GM12874 (cell line): Measurements from ENCODE around the gene HRAS.

ENCODE experiments used
- TF ChIP-seq, protein P1 (sequence below): IDR thresholded peaks from 2 replicates; pipeline ENCODE4 v1.5.1; 2011; ENCODE audit warnings: low read depth, mild to moderate bottlenecking, control low read depth, low read length, moderate library complexity; ENCODE audit not compliant: insufficient read depth

The HRAS gene

DNA sequence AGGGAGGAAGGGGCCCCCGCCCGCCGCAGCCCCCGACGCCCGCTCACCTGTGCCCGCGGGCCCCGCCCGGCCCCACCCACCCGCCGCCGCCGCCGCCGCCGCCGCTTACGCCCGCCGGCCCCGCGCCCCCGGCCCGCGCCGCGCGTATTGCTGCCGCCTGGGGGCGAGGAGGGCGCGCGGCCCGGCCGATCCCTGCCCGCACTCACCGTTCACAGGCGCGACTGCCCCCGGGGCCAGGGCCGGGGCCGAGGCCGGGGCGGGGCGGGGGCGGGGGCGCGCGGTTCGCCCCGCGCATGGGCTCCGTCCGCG, 212 bp downstream of the HRAS start:
- TF ChIP-seq, protein P1, sequence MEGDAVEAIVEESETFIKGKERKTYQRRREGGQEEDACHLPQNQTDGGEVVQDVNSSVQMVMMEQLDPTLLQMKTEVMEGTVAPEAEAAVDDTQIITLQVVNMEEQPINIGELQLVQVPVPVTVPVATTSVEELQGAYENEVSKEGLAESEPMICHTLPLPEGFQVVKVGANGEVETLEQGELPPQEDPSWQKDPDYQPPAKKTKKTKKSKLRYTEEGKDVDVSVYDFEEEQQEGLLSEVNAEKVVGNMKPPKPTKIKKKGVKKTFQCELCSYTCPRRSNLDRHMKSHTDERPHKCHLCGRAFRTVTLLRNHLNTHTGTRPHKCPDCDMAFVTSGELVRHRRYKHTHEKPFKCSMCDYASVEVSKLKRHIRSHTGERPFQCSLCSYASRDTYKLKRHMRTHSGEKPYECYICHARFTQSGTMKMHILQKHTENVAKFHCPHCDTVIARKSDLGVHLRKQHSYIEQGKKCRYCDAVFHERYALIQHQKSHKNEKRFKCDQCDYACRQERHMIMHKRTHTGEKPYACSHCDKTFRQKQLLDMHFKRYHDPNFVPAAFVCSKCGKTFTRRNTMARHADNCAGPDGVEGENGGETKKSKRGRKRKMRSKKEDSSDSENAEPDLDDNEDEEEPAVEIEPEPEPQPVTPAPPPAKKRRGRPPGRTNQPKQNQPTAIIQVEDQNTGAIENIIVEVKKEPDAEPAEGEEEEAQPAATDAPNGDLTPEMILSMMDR: no peak

DNA sequence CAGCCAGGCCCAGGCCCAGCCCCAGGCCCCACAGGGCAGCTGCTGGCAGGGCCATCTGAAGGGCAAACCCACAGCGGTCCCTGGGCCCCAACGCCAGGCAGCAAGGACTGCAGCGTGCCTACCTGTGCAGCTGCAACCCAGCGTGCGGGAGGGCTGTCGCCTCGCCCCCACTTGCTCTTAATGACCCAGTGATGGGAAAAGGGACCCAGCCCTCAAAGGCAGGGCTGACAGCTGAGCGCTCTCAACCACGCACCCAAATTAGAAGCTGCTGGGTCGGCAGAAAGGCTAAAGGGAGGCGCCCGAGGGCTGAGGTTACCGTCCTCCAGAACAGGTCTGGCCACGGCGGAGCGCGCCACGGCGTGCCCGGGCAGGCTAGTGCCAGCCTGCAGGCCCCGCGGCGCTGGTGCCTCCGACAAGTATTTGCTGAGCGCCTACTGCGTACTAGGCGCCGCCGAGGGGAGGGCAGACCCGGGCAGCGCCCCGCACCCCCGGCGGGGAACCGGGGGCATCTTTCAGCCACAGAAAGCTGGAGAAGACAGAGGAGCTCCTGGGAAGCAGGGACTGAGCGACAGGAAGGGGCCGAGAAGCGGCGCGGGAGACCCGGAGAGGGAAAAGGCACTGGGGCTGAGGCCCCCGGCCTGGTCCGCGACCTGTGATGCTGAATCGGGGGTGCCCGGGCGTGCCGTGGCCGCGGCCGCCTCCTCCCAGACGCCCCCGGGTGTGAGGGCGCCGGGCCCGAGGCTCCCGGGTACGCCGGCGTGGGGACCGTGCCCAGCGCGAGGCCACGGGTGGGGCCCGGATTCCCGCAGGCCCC, 773 bp downstream of the HRAS start:
- TF ChIP-seq, protein P1: no peak

DNA sequence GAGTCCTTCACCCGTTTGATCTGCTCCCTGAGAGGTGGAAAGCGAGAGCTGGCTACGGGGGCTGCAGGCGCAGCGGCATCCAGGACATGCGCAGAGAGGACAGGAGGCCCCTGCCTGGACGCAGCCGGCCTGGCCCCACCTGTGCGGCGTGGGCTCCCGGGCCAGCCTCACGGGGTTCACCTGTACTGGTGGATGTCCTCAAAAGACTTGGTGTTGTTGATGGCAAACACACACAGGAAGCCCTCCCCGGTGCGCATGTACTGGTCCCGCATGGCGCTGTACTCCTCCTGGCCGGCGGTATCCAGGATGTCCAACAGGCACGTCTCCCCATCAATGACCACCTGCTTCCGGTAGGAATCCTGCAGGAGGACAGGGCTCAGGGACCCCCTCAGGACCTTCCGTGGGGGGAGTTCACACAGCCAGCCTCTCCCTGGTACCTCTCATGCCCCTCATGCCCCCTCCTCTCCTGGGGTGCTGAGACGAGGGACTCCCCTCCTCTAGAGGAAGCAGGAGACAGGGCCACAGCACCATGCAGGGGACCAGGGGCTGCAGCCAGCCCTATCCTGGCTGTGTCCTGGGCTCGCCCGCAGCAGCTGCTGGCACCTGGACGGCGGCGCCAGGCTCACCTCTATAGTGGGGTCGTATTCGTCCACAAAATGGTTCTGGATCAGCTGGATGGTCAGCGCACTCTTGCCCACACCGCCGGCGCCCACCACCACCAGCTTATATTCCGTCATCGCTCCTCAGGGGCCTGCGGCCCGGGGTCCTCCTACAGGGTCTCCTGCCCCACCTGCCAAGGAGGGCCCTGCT, 1.6 kb downstream of the HRAS start:
- TF ChIP-seq, protein P1: no peak

DNA sequence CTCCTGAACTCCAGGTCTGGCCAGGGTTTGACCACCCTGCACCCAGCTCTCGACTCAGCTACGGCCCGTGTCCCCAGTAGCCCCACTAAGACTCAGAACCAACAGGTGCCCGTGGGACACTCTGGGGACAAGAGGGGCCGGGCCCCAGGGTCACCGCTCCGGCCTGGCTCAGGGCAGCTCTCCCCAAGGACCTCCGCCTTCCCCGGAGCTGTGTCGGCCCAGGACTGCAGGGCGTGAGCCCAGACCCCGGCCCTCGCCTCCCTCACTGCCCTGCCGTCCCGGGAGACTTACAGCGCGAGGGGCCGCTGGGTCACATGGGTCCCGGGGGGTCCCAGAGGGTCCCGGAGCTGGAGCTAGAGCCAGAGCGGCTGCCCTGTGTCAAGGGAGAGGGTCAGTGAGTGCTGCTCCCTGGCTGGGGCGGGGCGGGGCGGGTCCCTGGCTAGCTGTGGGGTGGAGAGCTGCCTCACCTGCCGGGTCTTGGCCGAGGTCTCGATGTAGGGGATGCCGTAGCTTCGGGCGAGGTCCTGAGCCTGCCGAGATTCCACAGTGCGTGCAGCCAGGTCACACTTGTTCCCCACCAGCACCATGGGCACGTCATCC, 2.3 kb downstream of the HRAS start:
- TF ChIP-seq, protein P1: no peak

DNA sequence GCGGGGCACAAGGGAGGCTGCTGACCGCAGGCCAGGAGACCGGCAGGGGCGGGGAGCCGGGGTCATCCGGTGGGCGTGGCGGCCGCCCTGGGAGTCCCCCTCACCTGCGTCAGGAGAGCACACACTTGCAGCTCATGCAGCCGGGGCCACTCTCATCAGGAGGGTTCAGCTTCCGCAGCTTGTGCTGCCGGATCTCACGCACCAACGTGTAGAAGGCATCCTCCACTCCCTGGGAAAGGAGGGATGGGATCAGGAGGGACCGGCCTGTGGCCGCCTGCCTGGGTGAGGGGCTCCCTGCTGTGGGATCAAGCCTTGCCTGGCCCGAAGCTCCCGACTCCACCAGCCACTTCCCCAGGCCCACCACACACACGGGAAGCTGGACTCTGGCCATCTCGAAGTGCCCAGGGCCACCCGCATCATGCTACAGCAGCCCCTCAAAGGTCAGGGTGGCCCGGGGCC, 2.8 kb downstream of the HRAS start:
- TF ChIP-seq, protein P1: no peak

DNA sequence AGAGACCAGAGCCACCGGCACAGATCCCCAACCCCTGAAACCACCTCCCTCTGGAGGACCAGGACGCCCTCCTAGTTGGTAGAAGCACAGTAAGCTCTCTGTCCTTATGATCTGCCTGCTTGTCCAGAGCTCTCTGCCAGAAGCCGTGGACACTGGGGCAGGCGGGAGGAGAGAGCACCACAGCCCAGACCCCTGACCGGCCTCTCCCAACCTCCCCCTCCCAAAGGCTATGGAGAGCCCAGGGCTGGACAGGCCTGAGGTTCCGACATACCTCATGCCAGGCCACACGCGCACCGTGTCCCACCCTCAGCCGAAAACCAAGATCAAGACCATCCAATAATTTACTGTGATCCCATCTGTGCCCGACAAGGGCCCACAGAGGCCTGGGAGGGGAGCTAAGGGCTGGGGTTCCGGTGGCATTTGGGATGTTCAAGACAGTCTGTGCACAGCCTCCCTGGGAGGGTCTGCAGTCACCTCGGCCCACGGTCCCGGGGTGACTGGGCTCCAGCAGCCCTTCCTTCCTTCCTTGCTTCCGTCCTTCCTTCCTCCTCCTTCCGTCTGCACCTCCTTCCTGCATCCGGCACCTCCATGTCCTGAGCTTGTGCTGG, 3.4 kb downstream of the HRAS start:
- TF ChIP-seq, protein P1: no peak
